GM12873 (cell line): ENCODE measurements around the gene PDGFB.

Experiments used
- CTCF ChIP-seq: IDR thresholded peaks from 2 replicates; pipeline ENCODE4 v1.5.1; 2012; ENCODE audit warnings: low read depth, mild to moderate bottlenecking, moderate library complexity, low read length, control low read depth; ENCODE audit not compliant: insufficient read depth; ENCODE audit errors: missing control alignments

Gene PDGFB

GRCh38 chr22:39181778-39182177 is 63.0 kb downstream of the PDGFB start:
- TF ChIP-seq CTCF, result no peak

- TF ChIP-seq CTCF, result no peak
Measured at GRCh38 chr22:39181356-39181755, 63.4 kb downstream of the PDGFB start.

- no peak for TF ChIP-seq CTCF
Measured at GRCh38 chr22:39179841-39180335, 64.9 kb downstream of the PDGFB start.

- no peak for TF ChIP-seq CTCF
Measured at GRCh38 chr22:39179401-39179827, 65.4 kb downstream of the PDGFB start.

GRCh38 chr22:39178206-39179111 is 66.3 kb downstream of the PDGFB start:
- TF ChIP-seq CTCF, result no peak

GRCh38 chr22:39177791-39178190 is 67.0 kb downstream of the PDGFB start:
- no peak for TF ChIP-seq CTCF

- TF ChIP-seq CTCF, result no peak
Measured at GRCh38 chr22:39177456-39177775, 67.4 kb downstream of the PDGFB start.
